HEK293T (cell line): ENCODE data around the gene LRRFIP1.

Experiments
- ELF4 ChIP-seq: fragments of 450-650 bp; IDR thresholded peaks from 2 replicates; pipeline ENCODE4 v1.6.1; 2017; ENCODE audit warnings: antibody characterized with exemption
- FOXA1 ChIP-seq: fragments of 450-650 bp; IDR thresholded peaks from 2 replicates; pipeline ENCODE4 v1.6.1; 2016; ENCODE audit warnings: mild to moderate bottlenecking
- FOXK2 ChIP-seq: fragments of 450-650 bp; IDR thresholded peaks from 2 replicates; pipeline ENCODE4 v1.6.1; 2016; ENCODE audit warnings: mild to moderate bottlenecking
- HDGF ChIP-seq: fragments of 450-650 bp; IDR thresholded peaks from 2 replicates; pipeline ENCODE4 v1.6.1; 2017; ENCODE audit warnings: antibody characterized with exemption, borderline replicate concordance
- NFRKB ChIP-seq: fragments of 450-650 bp; IDR thresholded peaks from 2 replicates; pipeline ENCODE4 v1.6.1; 2016; ENCODE audit warnings: mild to moderate bottlenecking, moderate library complexity
- SP1 ChIP-seq: fragments of 450-650 bp; IDR thresholded peaks from 2 replicates; pipeline ENCODE4 v1.6.1; 2017
- TARDBP ChIP-seq: fragments of 450-650 bp; IDR thresholded peaks from 2 replicates; pipeline ENCODE4 v1.6.1; 2016

DNA sequence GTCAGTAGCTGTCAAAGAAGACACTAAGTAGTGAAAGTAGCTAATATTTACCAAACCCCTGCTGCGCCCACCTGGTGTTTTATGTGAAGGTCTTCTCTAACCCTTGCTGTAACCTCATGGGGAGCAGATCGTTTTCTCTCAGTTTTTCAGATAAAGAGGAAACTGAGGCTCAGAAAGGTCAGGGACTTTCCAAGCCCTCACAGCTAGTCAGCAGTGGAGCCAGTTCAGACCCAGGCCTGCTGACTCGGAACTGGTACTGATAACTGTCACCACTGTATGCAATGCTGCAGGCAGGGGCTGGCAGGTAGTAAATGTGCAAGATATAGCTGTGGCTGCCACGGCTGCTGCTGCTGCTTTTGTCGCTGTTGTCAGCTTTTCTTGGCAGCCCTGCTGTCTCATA is 69.1 kb downstream of the LRRFIP1 start:
- no peak for TF ChIP-seq TARDBP
- no peak for TF ChIP-seq ELF4
- TF ChIP-seq HDGF, result no peak
- no peak for TF ChIP-seq NFRKB
- TF ChIP-seq FOXA1, result no peak
- TF ChIP-seq FOXK2, result no peak
- TF ChIP-seq SP1, result no peak
